HepG2 (cell line): Measurements from ENCODE around the gene EPB41L2. TPM values are rescaled to one million over a fixed set of nuclear protein-coding genes. Genes with fewer than 3 reads are reported as not detected.
A peak's percentile ranks its signal among the peaks of the same experiment; 100 is the strongest.

Experiments
- AGO1 ChIP-seq: fragments of 200-400 bp; formaldehyde crosslinking; IDR thresholded peaks from 2 replicates; pipeline ENCODE4 v1.6.1; 2017; ENCODE audit warnings: mild to moderate bottlenecking, low read depth, low read length, moderate library complexity; ENCODE audit not compliant: poor library complexity, severe bottlenecking
- CBX1 ChIP-seq: IDR thresholded peaks from one replicate; pipeline ENCODE4 v1.6.1; 2016; ENCODE audit warnings: antibody characterized with exemption, low read depth
- CREB1 ChIP-seq, 2 experiments: fragments of 450-650 bp in 1 of 2; IDR thresholded peaks; 2 replicates each; pipeline ENCODE4 v1.6.1; 2016 to 2017; ENCODE audit warnings: control low read depth in 1 of 2, mild to moderate bottlenecking in 1 of 2, missing compliant biosample characterization in 1 of 2, missing genetic modification characterization in 1 of 2
- DRAP1 ChIP-seq: IDR thresholded peaks from 2 replicates; pipeline ENCODE4 v1.6.1; 2016; ENCODE audit warnings: missing genetic modification reagents, missing compliant biosample characterization
- HNF4A ChIP-seq: sonication (generic); formaldehyde crosslinking; IDR thresholded peaks from 2 replicates; pipeline ENCODE4 v1.4.0; 2020; ENCODE audit warnings: missing genetic modification reagents
- HOMEZ ChIP-seq: IDR thresholded peaks from 2 replicates; pipeline ENCODE4 v1.6.1; 2016; ENCODE audit warnings: low read depth
- JUND ChIP-seq: sonication (generic); formaldehyde crosslinking; IDR thresholded peaks from 2 replicates; pipeline ENCODE4 v1.8.0; 2022; ENCODE audit warnings: mild to moderate bottlenecking, missing genetic modification reagents
- NPAS2 ChIP-seq: sonication (generic); formaldehyde crosslinking; IDR thresholded peaks from 2 replicates; pipeline ENCODE4 v1.8.0; 2022; ENCODE audit warnings: mild to moderate bottlenecking, missing genetic modification reagents, borderline replicate concordance
- PLRG1 ChIP-seq: fragments of 450-650 bp; conservative IDR thresholded peaks from 2 replicates; pipeline ENCODE4 v1.6.1; 2016
- RFX1 ChIP-seq: fragments of 450-650 bp; IDR thresholded peaks from 2 replicates; pipeline ENCODE4 v1.6.1; 2017
- SNAI1 ChIP-seq: sonication (generic); formaldehyde crosslinking; IDR thresholded peaks from 2 replicates; pipeline ENCODE4 v1.5.0; 2020; ENCODE audit warnings: mild to moderate bottlenecking, missing genetic modification reagents, borderline replicate concordance
- TBP ChIP-seq: sonication (generic); formaldehyde crosslinking; IDR thresholded peaks from 2 replicates; pipeline ENCODE4 v1.5.0; 2020; ENCODE audit warnings: missing genetic modification reagents
- ZFYVE20 ChIP-seq: sonication (generic); formaldehyde crosslinking; IDR thresholded peaks from 2 replicates; pipeline ENCODE4 v1.8.0; 2023; ENCODE audit warnings: low read depth, mild to moderate bottlenecking, moderate library complexity, missing genetic modification reagents, borderline replicate concordance
- ZKSCAN1 ChIP-seq: fragments of 150-350 bp; IDR thresholded peaks from 2 replicates; pipeline ENCODE4 v1.6.1; 2014; ENCODE audit warnings: low read length
- ZNF160 ChIP-seq: sonication (generic); formaldehyde crosslinking; IDR thresholded peaks from 2 replicates; pipeline ENCODE4 v1.8.0; 2022; ENCODE audit warnings: mild to moderate bottlenecking, inconsistent platforms, missing genetic modification reagents
- ZNF260 ChIP-seq: sonication (generic); formaldehyde crosslinking; IDR thresholded peaks from 2 replicates; pipeline ENCODE4 v1.4.0; 2020; ENCODE audit warnings: missing genetic modification reagents, low read depth, mild to moderate bottlenecking, borderline replicate concordance
- ZNF318 ChIP-seq: sonication (generic); formaldehyde crosslinking; IDR thresholded peaks from 2 replicates; pipeline ENCODE4 v1.4.0; 2020; ENCODE audit warnings: mild to moderate bottlenecking, missing genetic modification reagents
- ZNF383 ChIP-seq: sonication (generic); formaldehyde crosslinking; IDR thresholded peaks from 2 replicates; pipeline ENCODE4 v1.4.0; 2020; ENCODE audit warnings: missing genetic modification reagents, mild to moderate bottlenecking, borderline replicate concordance
- ZNF563 ChIP-seq: sonication (generic); formaldehyde crosslinking; IDR thresholded peaks from 2 replicates; pipeline ENCODE4 v1.8.0; 2022; ENCODE audit warnings: mild to moderate bottlenecking, moderate library complexity, missing genetic modification reagents
- ZNF850 ChIP-seq: sonication (generic); formaldehyde crosslinking; conservative IDR thresholded peaks from 2 replicates; pipeline ENCODE4 v1.9.0; 2021; ENCODE audit warnings: mild to moderate bottlenecking, missing genetic modification reagents
- polyA plus RNA-seq, 8 experiments: library from polyadenylated mRNA; depleted of rRNA in 3 of 8; stranded (reverse) in 7 of 8; unstranded in 1 of 8; fragments of >200 nt; fragmentation: Illumina TruSeq in 4 of 8; extraction: Trizol in 4 of 8; gene quantifications; 2 replicates each; pipeline versions ENCODE4 v1.2.1 to v1.2.3, GENCODE V29; 2011 to 2016; ENCODE audit warnings: low read depth in 4 of 8, missing spikeins in 1 of 8, mixed read lengths in 1 of 8; ENCODE audit not compliant: insufficient read depth in 1 of 8
- total RNA-seq, 5 experiments: library from RNA; depleted of rRNA; stranded (reverse); fragments of >200 nt; fragmentation: Illumina TruSeq; extraction: Trizol; gene quantifications; 2 replicates each; pipeline ENCODE4 v1.2.3, GENCODE V29; 2016; ENCODE audit warnings: low read depth in 1 of 5

EPB41L2 gene
- total and polyA plus RNA-seq, 2 of the 13 experiments (the other 11 are each of a cell fraction or from before 2014, with no cell fraction given) = 41.7 to 56.4 TPM

GRCh38 chr6:130863415-130864230 is 199.4 kb downstream of the EPB41L2 start (continued):
- TF ChIP-seq ZNF850 = no peak
- TF ChIP-seq ZNF318 (CRISPR knock-in tag) = no peak
- TF ChIP-seq ZNF260 (CRISPR knock-in tag) = no peak
- TF ChIP-seq PLRG1 = no peak
- TF ChIP-seq ZFYVE20 (CRISPR knock-in tag) = no peak
- 0 out of 2 replicates have a peak, but pooled peaks have one; percentile 18 for TF ChIP-seq ZKSCAN1
- TF ChIP-seq HNF4A (CRISPR knock-in tag) = peak; percentile 100
- 0 out of 2 replicates have a peak, but pooled peaks have one; percentile 44 for TF ChIP-seq CREB1 (IDR thresholded peaks at IDR 0.05)
- peak; percentile 92 for TF ChIP-seq CREB1 (CRISPR knock-in tag; IDR thresholded peaks at IDR 0.05)
- no peak for TF ChIP-seq ZNF563 (CRISPR knock-in tag)
- no peak for TF ChIP-seq CBX1
- TF ChIP-seq ZNF383 (CRISPR knock-in tag) = no peak
- peak; percentile 75 for TF ChIP-seq JUND
- TF ChIP-seq NPAS2 (CRISPR knock-in tag) = no peak
- TF ChIP-seq HOMEZ = peak; percentile 93
- TF ChIP-seq RFX1 = no peak
- TF ChIP-seq ZNF160 (CRISPR knock-in tag) = peak; percentile 69; the same call in 1 of the 2 replicates
- TF ChIP-seq AGO1 = no peak
- TF ChIP-seq TBP (CRISPR knock-in tag) = no peak
- TF ChIP-seq DRAP1 (CRISPR knock-in tag) = peak; percentile 84
- TF ChIP-seq SNAI1 (CRISPR knock-in tag) = peak; percentile 85; the same call in 1 of the 2 replicates
